Esophagus squamous epithelium (tissue), 5 donors: ENCODE measurements around the gene TAF4. TPM values are rescaled to one million over a fixed set of nuclear protein-coding genes. Genes with fewer than 3 reads are reported as not detected.

Experiments
- DNase-seq: peaks from one replicate; lab custom pipeline; 2025; lab: John Stamatoyannopoulos, UW
- H3K27ac ChIP-seq, 4 donors: fragments of 200-600 bp; sonication (generic); one replicate each; pipeline ENCODE4 v1.5.1; 2016 to 2019; ENCODE audit warnings: mild to moderate bottlenecking in 1 of 4
- H3K27me3 ChIP-seq, 4 donors: fragments of 200-600 bp; sonication (generic); 1 replicate in 3 of 4; 2 replicates in 1 of 4; pipeline versions ENCODE4 v1.5.1 to v1.6.0; 2017 to 2021; ENCODE audit warnings: antibody characterized with exemption in 1 of 4
- H3K36me3 ChIP-seq, 3 donors: fragments of 200-600 bp; sonication (generic); one replicate each; pipeline ENCODE4 v1.5.1; 2016 to 2019
- H3K4me1 ChIP-seq, 3 donors: fragments of 200-600 bp; sonication (generic); one replicate each; pipeline ENCODE4 v1.5.1; 2017 to 2019
- H3K4me3 ChIP-seq, 4 donors: fragments of 200-600 bp; sonication (generic); 1 replicate in 3 of 4; 2 replicates in 1 of 4; pipeline ENCODE4 v1.5.1; 2016 to 2019; ENCODE audit warnings: mild to moderate bottlenecking in 2 of 4, moderate library complexity in 1 of 4
- H3K9me3 ChIP-seq, 3 donors: fragments of 200-600 bp; sonication (generic); one replicate each; pipeline ENCODE4 v1.5.1; 2016 to 2019
- CTCF ChIP-seq, 6 experiments: fragments of 450-650 bp in 4 of 6; fragments of 200-600 bp in 2 of 6; sonication (generic) in 2 of 6; IDR thresholded peaks; one replicate each; pipeline ENCODE4 v1.5.1; 2016 to 2019; ENCODE audit warnings: antibody characterized with exemption in 6 of 6, mild to moderate bottlenecking in 4 of 6, moderate library complexity in 4 of 6
- POLR2A ChIP-seq, 4 donors: fragments of 450-650 bp; IDR thresholded peaks; one replicate each; pipeline ENCODE4 v1.6.1; 2017; ENCODE audit warnings: antibody characterized with exemption in 4 of 4, mild to moderate bottlenecking in 4 of 4, moderate library complexity in 3 of 4
- WGBS, 2 donors: methylation state at CpG; one replicate each; pipeline ENCODE4 v1.1.5; 2018; 5-methylcytosine and 5-hydroxymethylcytosine counted together
- intact Hi-C: fragments of 100-400 bp; cut with DNase I; formaldehyde crosslinking; loops from one replicate; pipeline ENCODE4 v1.15.0; 2022
- total RNA-seq, 4 donors: library from RNA; depleted of rRNA; stranded (reverse); fragments of >200 nt; gene quantifications; one replicate each; pipeline ENCODE4 v1.1.0, GENCODE V29; 2016
- donor health status: DM: yes; HTN: yes; CAD: no.

Gene TAF4
- total RNA-seq, 4 donors from 2014 or later, result 4.9 to 16.5 (median 14.4) TPM

- WGBS, 2 donors, result 80% methylated on average over 7 of the region's 9 CpGs; no CpG with 5 or more reads in 1 of the 2 donors
- Histone ChIP-seq H3K4me3 (no peak overlapping the region), H3K4me1 (no peaks in the 10 kb centered on the region), H3K27me3 (peaks cover 0 to 15% (median 0%) of the 10 kb centered on the region in 4 donors), H3K9me3 (no peaks in the 10 kb centered on the region), H3K36me3 (no peaks in the 10 kb centered on the region), H3K27ac (no peak overlapping the region)
- DNase-seq, result no peak
- intact Hi-C loops, result no loop called here
- TF ChIP-seq POLR2A (IDR thresholded peaks at IDR 0.05) (no peak), CTCF (IDR thresholded peaks at IDR 0.05) (no peak)
These were observed 123.2 kb downstream of the TAF4 start for GRCh38 chr20:61942526-61942925.

- intact Hi-C loops, result no loop called here
- no peak for DNase-seq
- H3K36me3 ChIP-seq, result no peaks in the 10 kb centered on the region
- 43% methylated on average over 1 of the region's 16 CpGs; no CpG with 5 or more reads in 1 of the 2 donors for WGBS, 2 donors
- peaks cover 0 to 19% (median 0%) of the 10 kb centered on the region in 4 donors for H3K27me3 ChIP-seq
- no peaks in the 10 kb centered on the region for H3K9me3 ChIP-seq
- no peak for TF ChIP-seq CTCF (IDR thresholded peaks at IDR 0.05)
- H3K4me3 ChIP-seq, result no peak overlapping the region
- no peak overlapping the region for H3K27ac ChIP-seq
- no peaks in the 10 kb centered on the region for H3K4me1 ChIP-seq
These were observed 123.8 kb downstream of the TAF4 start for GRCh38 chr20:61941721-61942405.

GRCh38 chr20:61940976-61941720 is 124.5 kb downstream of the TAF4 start:
- Histone ChIP-seq H3K27ac (no peak overlapping the region), H3K4me3 (no peak overlapping the region), H3K27me3 (peaks cover 0 to 24% (median 0%) of the 10 kb centered on the region in 4 donors), H3K9me3 (no peaks in the 10 kb centered on the region), H3K4me1 (no peaks in the 10 kb centered on the region), H3K36me3 (no peaks in the 10 kb centered on the region)
- DNase-seq, result no peak
- TF ChIP-seq POLR2A (IDR thresholded peaks at IDR 0.05), result no peak
- no peak for TF ChIP-seq CTCF (IDR thresholded peaks at IDR 0.05)
- intact Hi-C loops, result no loop called here
- WGBS, 2 donors, result 64 to 74% methylated on average over 6 to 14 of the region's 16 CpGs

- Histone ChIP-seq H3K36me3 (no peaks in the 10 kb centered on the region), H3K4me3 (no peak overlapping the region), H3K9me3 (no peaks in the 10 kb centered on the region), H3K27me3 (peaks cover 0 to 29% (median 0%) of the 10 kb centered on the region in 4 donors), H3K4me1 (no peaks in the 10 kb centered on the region), H3K27ac (no peak overlapping the region)
- WGBS, 2 donors, result 87% methylated on average over 14 to 17 of the region's 17 CpGs
- no peak for TF ChIP-seq POLR2A (IDR thresholded peaks at IDR 0.05)
- no peak for TF ChIP-seq CTCF (IDR thresholded peaks at IDR 0.05)
- intact Hi-C loops, result no loop called here
- DNase-seq, result no peak
These were observed 125.2 kb downstream of the TAF4 start for GRCh38 chr20:61940491-61940890.
